Measurements from ENCODE around the gene C2CD4C.
"Not testable (repeated sequence)": the region's sequence is repeated elsewhere in the genome, so short reads cannot be mapped to it uniquely, and the experiment has no call there.

The C2CD4C gene

DNA sequence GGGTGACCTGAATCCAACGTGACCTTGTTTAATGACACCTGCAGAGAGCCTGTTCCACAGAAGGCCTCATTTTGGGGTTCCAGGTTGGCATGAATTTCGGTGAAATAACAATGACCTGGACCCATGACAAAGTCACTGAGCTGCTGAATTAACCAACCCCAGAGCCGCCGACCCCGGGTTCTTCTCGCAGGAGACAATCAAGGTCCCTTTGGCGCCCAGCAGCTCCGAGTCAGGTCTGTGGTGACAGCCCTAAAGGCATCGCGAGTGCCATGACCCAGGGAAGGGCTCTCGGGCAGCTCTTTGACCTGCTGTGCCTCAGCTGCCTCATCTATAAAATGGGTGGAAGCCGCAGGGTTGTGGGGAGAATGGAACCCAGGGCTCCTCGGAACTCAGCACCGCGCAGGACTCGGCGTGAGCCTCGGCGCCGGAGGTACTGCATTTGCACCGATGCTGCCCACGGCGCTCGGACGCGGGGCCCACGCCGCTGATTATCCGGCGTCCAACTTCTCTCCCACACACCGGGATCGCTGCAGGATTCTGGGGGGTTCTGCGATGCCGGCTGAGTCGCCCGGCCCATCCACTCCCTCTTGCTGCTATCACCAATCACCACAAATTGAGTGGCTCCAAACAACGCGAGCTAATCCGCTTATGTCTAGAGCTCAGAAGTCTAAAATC lies 46.2 kb upstream of the C2CD4C start:
- TF ChIP-seq, protein P1, sequence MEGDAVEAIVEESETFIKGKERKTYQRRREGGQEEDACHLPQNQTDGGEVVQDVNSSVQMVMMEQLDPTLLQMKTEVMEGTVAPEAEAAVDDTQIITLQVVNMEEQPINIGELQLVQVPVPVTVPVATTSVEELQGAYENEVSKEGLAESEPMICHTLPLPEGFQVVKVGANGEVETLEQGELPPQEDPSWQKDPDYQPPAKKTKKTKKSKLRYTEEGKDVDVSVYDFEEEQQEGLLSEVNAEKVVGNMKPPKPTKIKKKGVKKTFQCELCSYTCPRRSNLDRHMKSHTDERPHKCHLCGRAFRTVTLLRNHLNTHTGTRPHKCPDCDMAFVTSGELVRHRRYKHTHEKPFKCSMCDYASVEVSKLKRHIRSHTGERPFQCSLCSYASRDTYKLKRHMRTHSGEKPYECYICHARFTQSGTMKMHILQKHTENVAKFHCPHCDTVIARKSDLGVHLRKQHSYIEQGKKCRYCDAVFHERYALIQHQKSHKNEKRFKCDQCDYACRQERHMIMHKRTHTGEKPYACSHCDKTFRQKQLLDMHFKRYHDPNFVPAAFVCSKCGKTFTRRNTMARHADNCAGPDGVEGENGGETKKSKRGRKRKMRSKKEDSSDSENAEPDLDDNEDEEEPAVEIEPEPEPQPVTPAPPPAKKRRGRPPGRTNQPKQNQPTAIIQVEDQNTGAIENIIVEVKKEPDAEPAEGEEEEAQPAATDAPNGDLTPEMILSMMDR (IDR thresholded peaks at IDR 0.05; ENCODE audit: low read depth, low read length), result no peak
- no peak overlapping the region for H3K4me3 ChIP-seq (ENCODE audit: low read depth, low read length)
- no peaks in the 10 kb centered on the region for H3K27me3 ChIP-seq (ENCODE audit: insufficient read depth, low read depth, severe bottlenecking)
- H3K27ac ChIP-seq, result no peak overlapping the region
- peaks cover 20% of the 10 kb centered on the region for H3K36me3 ChIP-seq
- DNase-seq, result peak; percentile 29
- no peaks in the 10 kb centered on the region for H3K9me3 ChIP-seq (ENCODE audit: severe bottlenecking)

DNA sequence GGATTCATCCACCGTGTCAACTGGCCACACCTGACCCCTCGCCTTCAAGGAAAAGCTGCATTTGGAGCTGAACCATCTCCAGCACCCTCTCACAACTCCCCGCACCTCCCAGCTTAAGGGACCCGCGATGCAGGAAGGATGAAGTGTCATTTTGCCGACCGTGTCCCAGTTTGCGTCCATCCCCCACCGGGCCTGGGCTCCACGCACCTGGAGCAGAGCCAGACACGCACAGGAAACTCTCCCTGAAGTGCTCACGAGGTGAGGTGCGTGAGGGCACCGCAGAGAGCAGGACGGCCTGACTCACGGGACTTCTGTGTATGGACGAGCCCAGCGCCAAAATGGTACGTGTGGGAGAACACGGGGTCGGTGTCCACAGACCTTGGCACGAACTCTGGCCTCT lies 44.7 kb upstream of the C2CD4C start:
- H3K36me3 ChIP-seq, result peaks cover 20% of the 10 kb centered on the region
- no peaks in the 10 kb centered on the region for H3K9me3 ChIP-seq (ENCODE audit: severe bottlenecking)
- no peaks in the 10 kb centered on the region for H3K27me3 ChIP-seq (ENCODE audit: insufficient read depth, low read depth, severe bottlenecking)
- DNase-seq, result no peak
- TF ChIP-seq, protein P1 (IDR thresholded peaks at IDR 0.05; ENCODE audit: low read depth, low read length), result no peak
- H3K27ac ChIP-seq, result no peak overlapping the region
- H3K4me3 ChIP-seq (ENCODE audit: low read depth, low read length), result no peak overlapping the region

DNA sequence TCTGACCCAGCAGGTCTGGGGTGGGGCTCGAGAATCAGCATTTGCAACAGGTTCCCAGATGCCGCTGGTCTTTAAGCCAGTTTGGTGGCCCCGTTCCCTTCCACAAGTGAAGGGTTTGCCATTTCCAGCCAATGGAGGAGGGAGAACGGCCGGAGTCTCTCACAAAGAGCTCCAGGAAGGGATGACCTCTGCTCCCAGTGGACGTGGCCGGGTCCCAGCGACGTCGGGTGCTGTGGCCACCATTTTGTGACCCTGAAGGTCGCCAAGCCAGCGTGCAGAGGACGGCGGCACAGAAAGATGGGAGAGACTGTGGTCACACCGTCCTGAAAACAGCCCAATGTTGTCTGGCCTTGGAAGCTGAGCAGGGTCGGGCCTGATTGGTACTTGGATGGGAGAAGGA lies 43.9 kb upstream of the C2CD4C start:
- Histone ChIP-seq H3K9me3 (ENCODE audit: severe bottlenecking) (no peaks in the 10 kb centered on the region), H3K4me3 (ENCODE audit: low read depth, low read length) (no peak overlapping the region), H3K27ac (no peak overlapping the region), H3K27me3 (ENCODE audit: insufficient read depth, low read depth, severe bottlenecking) (no peaks in the 10 kb centered on the region), H3K36me3 (peaks cover 20% of the 10 kb centered on the region)
- no peak for DNase-seq
- TF ChIP-seq, protein P1 (IDR thresholded peaks at IDR 0.05; ENCODE audit: low read depth, low read length), result no peak

DNA sequence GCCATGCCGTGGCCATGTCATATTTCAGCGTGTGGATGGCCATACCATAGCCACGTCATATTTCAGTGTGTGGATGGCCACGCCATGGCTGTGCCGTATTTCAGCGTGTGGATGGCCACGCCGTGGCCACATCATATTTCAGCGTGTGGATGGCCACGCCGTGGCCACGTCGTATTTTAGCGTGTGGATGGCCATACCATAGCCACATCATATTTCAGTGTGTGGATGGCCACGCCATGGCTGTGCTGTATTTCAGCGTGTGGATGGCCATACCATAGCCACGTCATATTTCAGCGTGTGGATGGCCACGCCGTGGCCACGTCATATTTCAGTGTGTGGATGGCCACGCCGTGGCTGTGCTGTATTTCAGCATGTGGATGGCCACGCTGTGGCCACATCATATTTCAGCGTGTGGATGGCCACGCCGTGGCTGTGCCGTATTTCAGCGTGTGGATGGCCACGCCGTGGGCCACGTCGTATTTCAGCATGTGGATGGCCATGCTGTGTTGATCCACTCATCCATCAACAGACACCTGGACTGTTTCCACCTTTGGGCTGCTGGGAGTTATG lies 42.0 kb upstream of the C2CD4C start:
- DNase-seq; H3K4me3 ChIP-seq (ENCODE audit: low read depth, low read length); H3K9me3 ChIP-seq (ENCODE audit: severe bottlenecking); H3K27me3 ChIP-seq (ENCODE audit: insufficient read depth, low read depth, severe bottlenecking); H3K27ac ChIP-seq: not testable (repeated sequence)
- peaks cover 22% of the 10 kb centered on the region for H3K36me3 ChIP-seq

DNA sequence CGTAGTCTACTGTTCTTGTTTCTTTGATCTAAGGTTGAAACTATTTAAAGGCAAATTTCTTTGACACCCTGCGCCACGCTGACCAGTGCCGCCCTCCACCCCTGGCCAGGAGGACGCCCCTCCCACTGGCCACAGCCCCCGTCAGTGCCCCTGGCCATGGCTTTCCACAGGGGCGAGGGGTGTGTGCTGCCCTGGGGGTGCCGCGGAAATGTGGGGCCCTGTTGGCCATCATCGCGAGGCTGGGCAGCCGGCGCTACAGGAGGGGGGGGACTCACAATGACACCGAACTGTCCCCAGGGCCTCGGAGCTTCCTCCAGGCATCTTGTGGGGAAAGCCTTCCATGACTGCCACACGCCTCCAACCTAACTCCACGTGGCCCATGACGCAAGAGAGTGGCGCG lies 41.0 kb upstream of the C2CD4C start:
- H3K4me3 ChIP-seq (ENCODE audit: low read depth, low read length), result no peak overlapping the region
- no peak overlapping the region for H3K27ac ChIP-seq
- H3K9me3 ChIP-seq (ENCODE audit: severe bottlenecking), result no peaks in the 10 kb centered on the region
- H3K36me3 ChIP-seq, result peaks cover 14% of the 10 kb centered on the region
- no peak for DNase-seq
- TF ChIP-seq, protein P1 (IDR thresholded peaks at IDR 0.05; ENCODE audit: low read depth, low read length), result no peak
- no peaks in the 10 kb centered on the region for H3K27me3 ChIP-seq (ENCODE audit: insufficient read depth, low read depth, severe bottlenecking)

DNA sequence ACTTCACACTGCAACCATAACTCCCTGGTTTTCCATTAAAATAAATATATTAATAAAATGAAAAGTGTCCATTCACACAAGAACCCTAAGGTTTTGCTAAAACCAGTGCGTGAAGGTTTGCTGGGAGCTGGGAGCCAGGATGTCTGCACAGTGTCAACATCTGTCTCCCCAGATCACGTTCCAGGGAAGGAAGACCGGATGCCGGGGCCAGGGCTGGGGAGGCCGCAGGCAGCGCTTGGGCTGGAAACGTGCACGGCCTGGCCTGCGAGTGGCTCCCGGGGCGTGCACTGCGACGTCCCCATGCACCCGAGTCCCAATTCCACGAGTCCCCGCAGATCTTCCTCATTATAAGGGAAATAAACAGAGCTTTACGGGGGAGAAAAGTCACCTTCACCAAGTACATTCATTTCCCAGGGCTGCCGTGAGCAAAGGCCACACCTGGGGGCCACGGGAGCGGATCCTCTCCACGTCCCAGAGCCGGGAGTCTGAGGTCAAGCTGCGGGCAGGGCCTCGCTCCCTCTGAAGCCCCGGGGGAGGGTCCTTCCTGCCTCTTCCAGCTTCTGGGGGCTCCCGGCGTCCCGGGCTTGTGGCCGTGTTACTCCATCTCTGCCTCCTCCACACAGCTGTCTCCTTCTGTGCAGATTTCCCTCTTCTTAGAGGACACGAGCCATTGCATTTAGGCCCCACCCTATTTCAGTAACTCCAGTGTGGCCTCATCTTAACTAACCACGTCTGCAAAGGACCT lies 39.0 kb upstream of the C2CD4C start:
- no peaks in the 10 kb centered on the region for H3K27me3 ChIP-seq (ENCODE audit: insufficient read depth, low read depth, severe bottlenecking)
- no peaks in the 10 kb centered on the region for H3K9me3 ChIP-seq (ENCODE audit: severe bottlenecking)
- TF ChIP-seq, protein P1 (IDR thresholded peaks at IDR 0.05; ENCODE audit: low read depth, low read length), result no peak
- no peak overlapping the region for H3K27ac ChIP-seq
- no peak overlapping the region for H3K4me3 ChIP-seq (ENCODE audit: low read depth, low read length)
- no peak for DNase-seq
- H3K36me3 ChIP-seq, result peaks cover 8% of the 10 kb centered on the region
